ENCODE results near the gene NAALADL1.

- TF ChIP-seq CTCF (IDR thresholded peaks at IDR 0.05): no peak
- TF ChIP-seq EP300 (IDR thresholded peaks at IDR 0.05; ENCODE audit: low read depth): no peak
- no peak for TF ChIP-seq POLR2A (IDR thresholded peaks at IDR 0.05)
- no peak for TF ChIP-seq POLR2AphosphoS5 (IDR thresholded peaks at IDR 0.05)
Measured at GRCh38 chr11:65107078-65107477, 48.7 kb upstream of the NAALADL1 start.

Data from transverse colon (tissue), 4 donors.